CD1c-positive myeloid dendritic cell (primary cell): Measurements from ENCODE around the gene HLA-F.
A peak's percentile ranks its signal among the peaks of the same experiment; 100 is the strongest.

Experiments used
- DNase-seq: peaks from one replicate; pipeline ENCODE4 v3.0.0-alpha.2; 2016; ENCODE audit errors: extremely low spot score

Gene HLA-F

GRCh38 chr6:29724937-29725869, 2.0 kb downstream of the HLA-F start:
- no peak for DNase-seq

- no peak for DNase-seq
Measured at GRCh38 chr6:29726001-29726400, 2.8 kb downstream of the HLA-F start.

- no peak for DNase-seq
Measured at GRCh38 chr6:29726571-29727194, 3.4 kb downstream of the HLA-F start.

GRCh38 chr6:29727637-29728036, 4.4 kb downstream of the HLA-F start:
- no peak for DNase-seq

- no peak for DNase-seq
Measured at GRCh38 chr6:29728173-29728874, 5.1 kb downstream of the HLA-F start.

GRCh38 chr6:29728875-29729270, 5.6 kb downstream of the HLA-F start:
- DNase-seq: no peak

GRCh38 chr6:29729774-29730328, 6.6 kb downstream of the HLA-F start:
- DNase-seq: no peak

- DNase-seq: no peak
Measured at GRCh38 chr6:29730575-29731126, 7.4 kb downstream of the HLA-F start.

- no peak for DNase-seq
Measured at GRCh38 chr6:29731281-29731680, 8.0 kb downstream of the HLA-F start.

GRCh38 chr6:29733057-29733456, 9.8 kb downstream of the HLA-F start:
- no peak for DNase-seq

GRCh38 chr6:29734046-29735018, 11.1 kb downstream of the HLA-F start:
- DNase-seq: no peak

- no peak for DNase-seq
Measured at GRCh38 chr6:29736563-29736962, 13.3 kb downstream of the HLA-F start.

- peak; percentile 78 for DNase-seq
Measured at GRCh38 chr6:29737707-29738630, 14.7 kb downstream of the HLA-F start.

GRCh38 chr6:29739136-29739881, 16.1 kb downstream of the HLA-F start:
- no peak for DNase-seq

GRCh38 chr6:29739882-29740261, 16.6 kb downstream of the HLA-F start:
- DNase-seq: no peak

GRCh38 chr6:29741592-29741991, 18.4 kb downstream of the HLA-F start:
- no peak for DNase-seq

GRCh38 chr6:29742127-29742526, 18.9 kb downstream of the HLA-F start:
- DNase-seq: no peak

GRCh38 chr6:29743025-29743424, 19.8 kb downstream of the HLA-F start:
- DNase-seq: no peak

GRCh38 chr6:29743568-29743967, 20.3 kb downstream of the HLA-F start:
- DNase-seq: no peak
